H9 (cell line): Measurements from ENCODE around the gene DSCAM. TPM values are rescaled to one million over a fixed set of nuclear protein-coding genes. Genes with fewer than 3 reads are reported as not detected.

Experiments
- DNase-seq: peaks from one replicate; pipeline ENCODE4 v3.0.0-alpha.2; 2017
- H2AFZ ChIP-seq: one replicate; pipeline ENCODE4 v1.6.1; 2013; ENCODE audit warnings: mild to moderate bottlenecking, low read length, control low read depth, moderate library complexity
- H2AK5ac ChIP-seq: 2 replicates; pipeline ENCODE4 v1.6.1; 2013; ENCODE audit warnings: low read length, control low read depth, mixed read lengths; ENCODE audit not compliant: insufficient read length
- H2BK120ac ChIP-seq: one replicate; pipeline ENCODE4 v1.6.1; 2013; ENCODE audit warnings: low read depth, mild to moderate bottlenecking, low read length, control low read depth, inconsistent platforms; ENCODE audit not compliant: poor library complexity, severe bottlenecking
- H2BK12ac ChIP-seq: 2 replicates; pipeline ENCODE4 v1.6.1; 2013; ENCODE audit warnings: low read length, control low read depth, mixed read lengths, low read depth; ENCODE audit not compliant: insufficient read length
- H2BK15ac ChIP-seq: 2 replicates; pipeline ENCODE4 v1.6.1; 2013; ENCODE audit warnings: low read depth, low read length, control low read depth
- H2BK20ac ChIP-seq: one replicate; pipeline ENCODE4 v1.6.1; 2013; ENCODE audit warnings: low read depth, mild to moderate bottlenecking, low read length, control low read depth, inconsistent platforms; ENCODE audit not compliant: poor library complexity, severe bottlenecking
- H2BK5ac ChIP-seq: 2 replicates; pipeline ENCODE4 v1.6.1; 2013; ENCODE audit warnings: low read length, control low read depth, mixed read lengths; ENCODE audit not compliant: insufficient read length
- H3K14ac ChIP-seq: 2 replicates; pipeline ENCODE4 v1.6.1; 2013; ENCODE audit warnings: low read length, control low read depth; ENCODE audit not compliant: insufficient read depth
- H3K18ac ChIP-seq: 2 replicates; pipeline ENCODE4 v1.6.1; 2013; ENCODE audit warnings: low read depth, mild to moderate bottlenecking, mixed read lengths, low read length, control low read depth; ENCODE audit not compliant: insufficient read length
- H3K23ac ChIP-seq: 2 replicates; pipeline ENCODE4 v1.6.1; 2013; ENCODE audit warnings: low read length, control low read depth, mixed read lengths, low read depth; ENCODE audit not compliant: insufficient read length
- H3K23me2 ChIP-seq: 2 replicates; pipeline ENCODE4 v1.6.1; 2013; ENCODE audit warnings: low read depth, mild to moderate bottlenecking, mixed read lengths, low read length, control low read depth; ENCODE audit not compliant: insufficient read length, poor library complexity, severe bottlenecking
- H3K27ac ChIP-seq: 2 replicates; pipeline ENCODE4 v1.5.1; 2013; ENCODE audit warnings: low read length, control low read depth, mixed read lengths, low read depth; ENCODE audit not compliant: insufficient read length
- H3K27me3 ChIP-seq: 2 replicates; pipeline ENCODE4 v1.6.1; 2013; ENCODE audit warnings: low read length, control low read depth, inconsistent platforms; ENCODE audit not compliant: insufficient read depth
- H3K4ac ChIP-seq: 2 replicates; pipeline ENCODE4 v1.6.1; 2013; ENCODE audit warnings: low read depth, mild to moderate bottlenecking, control low read depth, inconsistent platforms, low read length, moderate library complexity
- H3K4me1 ChIP-seq: 2 replicates; pipeline ENCODE4 v1.6.1; 2013; ENCODE audit warnings: low read length, control low read depth, inconsistent platforms; ENCODE audit not compliant: insufficient read depth
- H3K4me2 ChIP-seq: 2 replicates; pipeline ENCODE4 v1.6.1; 2013; ENCODE audit warnings: low read length, control low read depth, mixed read lengths; ENCODE audit not compliant: insufficient read length, insufficient read depth
- H3K56ac ChIP-seq: 2 replicates; pipeline ENCODE4 v1.6.1; 2013; ENCODE audit warnings: low read depth, mild to moderate bottlenecking, mixed read lengths, low read length, control low read depth; ENCODE audit not compliant: insufficient read length
- H3K79me1 ChIP-seq: 2 replicates; pipeline ENCODE4 v1.6.1; 2013; ENCODE audit warnings: low read depth, mild to moderate bottlenecking, moderate library complexity, low read length, control low read depth, inconsistent platforms; ENCODE audit not compliant: insufficient read depth, poor library complexity, severe bottlenecking
- H3K79me2 ChIP-seq: 2 replicates; pipeline ENCODE4 v1.6.1; 2013; ENCODE audit warnings: low read length, control low read depth, inconsistent platforms; ENCODE audit not compliant: insufficient read depth
- H3K9ac ChIP-seq: 2 replicates; pipeline ENCODE4 v1.6.1; 2013; ENCODE audit warnings: low read length, control low read depth, mixed read lengths; ENCODE audit not compliant: insufficient read length; ENCODE audit errors: extremely low read depth
- H3K9me3 ChIP-seq: one replicate; pipeline ENCODE4 v1.6.1; 2013; ENCODE audit warnings: low read depth, low read length, inconsistent platforms; ENCODE audit not compliant: control insufficient read depth
- H3T11ph ChIP-seq: one replicate; pipeline ENCODE4 v1.6.1; 2013; ENCODE audit warnings: mild to moderate bottlenecking, low read length, control low read depth, inconsistent platforms
- H4K20me1 ChIP-seq: one replicate; pipeline ENCODE4 v1.6.1; 2013; ENCODE audit not compliant: control insufficient read depth, insufficient read length, insufficient read depth
- H4K5ac ChIP-seq: 2 replicates; pipeline ENCODE4 v1.6.1; 2013; ENCODE audit warnings: low read depth, mild to moderate bottlenecking, mixed read lengths, low read length, control low read depth; ENCODE audit not compliant: insufficient read length
- H4K8ac ChIP-seq: replicated peaks from 2 replicates; pipeline ENCODE4 v1.6.1; 2013; ENCODE audit warnings: low read length, control low read depth, mixed read lengths, low read depth; ENCODE audit not compliant: insufficient read length
- H4K91ac ChIP-seq: 2 replicates; pipeline ENCODE4 v1.6.1; 2013; ENCODE audit warnings: low read depth, mild to moderate bottlenecking, moderate library complexity, mixed read lengths, low read length, control low read depth; ENCODE audit not compliant: insufficient read length
- H3K27ac Mint-ChIP-seq, 3 experiments: 2 replicates in 2 of 3; 3 replicates in 1 of 3; pipeline ENCODE4 v1.8.0; 2020 to 2021; ENCODE audit warnings: mixed read lengths in 3 of 3, mild to moderate bottlenecking in 1 of 3, moderate library complexity in 1 of 3
- H3K27me3 Mint-ChIP-seq: 2 replicates; pipeline ENCODE4 v1.8.0; 2021; ENCODE audit warnings: low read depth, mild to moderate bottlenecking, moderate library complexity, mixed read lengths
- H3K36me3 Mint-ChIP-seq, 3 experiments: 2 replicates in 2 of 3; 3 replicates in 1 of 3; pipeline ENCODE4 v1.8.0; 2020 to 2021; ENCODE audit warnings: low read depth in 3 of 3, mixed read lengths in 3 of 3; ENCODE audit not compliant: insufficient read depth in 1 of 3
- H3K4me1 Mint-ChIP-seq, 2 experiments: 2 replicates each; pipeline ENCODE4 v1.8.0; 2020; ENCODE audit warnings: mixed read lengths in 2 of 2
- H3K4me3 Mint-ChIP-seq, 2 experiments: 2 replicates in 1 of 2; 3 replicates in 1 of 2; pipeline ENCODE4 v1.8.0; 2020 to 2021; ENCODE audit warnings: mild to moderate bottlenecking in 2 of 2, mixed read lengths in 2 of 2, moderate library complexity in 1 of 2
- H3K9me3 Mint-ChIP-seq, 2 experiments: 2 replicates in 1 of 2; 3 replicates in 1 of 2; pipeline ENCODE4 v1.8.0; 2020; ENCODE audit warnings: mild to moderate bottlenecking in 2 of 2, mixed read lengths in 2 of 2, moderate library complexity in 1 of 2
- CTCF ChIP-seq: fragments of 200-600 bp; sonication (generic); conservative IDR thresholded peaks from 3 replicates; pipeline ENCODE4 v1.8.0; 2021; ENCODE audit warnings: antibody characterized with exemption, mild to moderate bottlenecking
- WGBS: extraction: QIAGEN DNeasy Blood & Tissue Kit; methylation state at CpG from one replicate; pipeline ENCODE4 v1.1.7; 2013; ENCODE audit warnings: missing lambda C conversion rate, low lambda C conversion rate, mixed read lengths; ENCODE audit not compliant: insufficient read length; ENCODE audit errors: extremely low coverage; 5-methylcytosine and 5-hydroxymethylcytosine counted together
- total RNA-seq: library from RNA; stranded (reverse); gene quantifications from 2 replicates; pipeline ENCODE4 v1.2.1, GENCODE V29; 2021

Gene DSCAM
- total RNA-seq, 1 experiment from 2014 or later, result 0.17 TPM

- Histone ChIP-seq H4K91ac (no peak overlapping the region), H3K27me3 (no peaks in the 10 kb centered on the region), H3T11ph (no peak overlapping the region), H2AFZ (no peak overlapping the region), H3K56ac (no peak overlapping the region), H3K9ac (no peak overlapping the region), H3K18ac (no peak overlapping the region), H4K20me1 (no peaks in the 10 kb centered on the region), H2BK15ac (no peak overlapping the region), H2BK20ac (no peak overlapping the region), H2AK5ac (no peak overlapping the region), H3K27ac (no peak overlapping the region), H3K9me3 (no peaks in the 10 kb centered on the region), H2BK5ac (no peak overlapping the region), H2BK12ac (no peak overlapping the region), H4K8ac (no peak overlapping the region), H3K23me2 (no peaks in the 10 kb centered on the region), H3K4me2 (no peak overlapping the region), H3K79me1 (no peaks in the 10 kb centered on the region), H3K4me1 (no peaks in the 10 kb centered on the region), H4K5ac (no peak overlapping the region), H3K23ac (no peak overlapping the region), H3K14ac (no peak overlapping the region), H3K4ac (no peak overlapping the region), H3K79me2 (no peaks in the 10 kb centered on the region), H2BK120ac (no peak overlapping the region)
- WGBS, result 100% methylated on average over 1 of the region's 1 CpG
- Mint-ChIP-seq H3K27ac (no peak overlapping the region), H3K9me3 (no peaks in the 10 kb centered on the region; a peak in 1 of 5 replicates), H3K4me3 (no peak overlapping the region), H3K36me3 (no peaks in the 10 kb centered on the region; a peak in 1 of 7 replicates), H3K27me3 (peaks cover 5% of the 10 kb centered on the region), H3K4me1 (no peaks in the 10 kb centered on the region)
- TF ChIP-seq CTCF, result peak; percentile 77
- DNase-seq, result no peak
These were observed 380.0 kb downstream of the DSCAM start for GRCh38 chr21:40466893-40467483.
